GM21447 (cell line): ENCODE data around the gene CAND1.
A peak's percentile ranks its signal among the peaks of the same experiment; 100 is the strongest.

Experiments
- ATAC-seq: cut with Tn5 transposase; IDR thresholded peaks from one replicate; pipeline ENCODE4 v1.9.1; 2021; ENCODE audit not compliant: unreplicated experiment

The CAND1 gene

GRCh38 chr12:67268896-67269632 lies at the start of gene CAND1:
Gene CAND1, plus strand, starts transcription at chr12:67269358. Its CDS starts 360 bp downstream, at chr12:67269718.
- ATAC-seq = peak; percentile 78

GRCh38 chr12:67220065-67220464 lies 49.1 kb upstream of the CAND1 start:
- ATAC-seq = no peak

GRCh38 chr12:67222302-67222701 lies 46.9 kb upstream of the CAND1 start:
- no peak for ATAC-seq

GRCh38 chr12:67223225-67223624 lies 45.9 kb upstream of the CAND1 start:
- no peak for ATAC-seq

GRCh38 chr12:67237231-67237630 lies 31.9 kb upstream of the CAND1 start:
- ATAC-seq = no peak

- ATAC-seq = no peak
Measured at GRCh38 chr12:67239061-67239460, 30.1 kb upstream of the CAND1 start.

- ATAC-seq = no peak
Measured at GRCh38 chr12:67241482-67241881, 27.7 kb upstream of the CAND1 start.

GRCh38 chr12:67243260-67243659 lies 25.9 kb upstream of the CAND1 start:
- ATAC-seq = no peak

- no peak for ATAC-seq
Measured at GRCh38 chr12:67245571-67245970, 23.6 kb upstream of the CAND1 start.

GRCh38 chr12:67251012-67251411 lies 18.1 kb upstream of the CAND1 start:
- ATAC-seq = no peak

- ATAC-seq = no peak
Measured at GRCh38 chr12:67254372-67255026, 14.7 kb upstream of the CAND1 start.

GRCh38 chr12:67256649-67257048 lies 12.5 kb upstream of the CAND1 start:
- no peak for ATAC-seq

- no peak for ATAC-seq
Measured at GRCh38 chr12:67263471-67263870, 5.7 kb upstream of the CAND1 start.

GRCh38 chr12:67268335-67268895 lies 743 bp upstream of the CAND1 start:
- ATAC-seq = peak; percentile 76

GRCh38 chr12:67269633-67270573 lies 745 bp downstream of the CAND1 start:
- ATAC-seq = peak; percentile 2

GRCh38 chr12:67270622-67271021 lies 1.5 kb downstream of the CAND1 start:
- ATAC-seq = no peak

GRCh38 chr12:67271976-67272375 lies 2.8 kb downstream of the CAND1 start:
- no peak for ATAC-seq

GRCh38 chr12:67274186-67274585 lies 5.0 kb downstream of the CAND1 start:
- peak; percentile 26 for ATAC-seq

GRCh38 chr12:67275380-67275913 lies 6.3 kb downstream of the CAND1 start:
- no peak for ATAC-seq

- ATAC-seq = no peak
Measured at GRCh38 chr12:67276421-67276820, 7.3 kb downstream of the CAND1 start.

- ATAC-seq = no peak
Measured at GRCh38 chr12:67279637-67280036, 10.5 kb downstream of the CAND1 start.
